GM23338 (cell line): ENCODE measurements around the gene TRAM2. TPM values are rescaled to one million over a fixed set of nuclear protein-coding genes. Genes with fewer than 3 reads are reported as not detected.

Source experiments
- ATAC-seq: fragments of 200-7000 bp; cut with Tn5 transposase; 3 replicates; pipeline ENCODE4 v1.9.1; 2020
- DNase-seq: peaks from one replicate; pipeline ENCODE4 v3.0.0-alpha.2; 2015; ENCODE audit warnings: low spot score
- H2AFZ ChIP-seq: fragments of 200-600 bp; sonication (generic); 2 replicates; pipeline ENCODE4 v1.8.0; 2016; ENCODE audit warnings: antibody characterized with exemption, mild to moderate bottlenecking, moderate library complexity
- H3F3A ChIP-seq: fragments of 200-600 bp; sonication (generic); replicated peaks from 2 replicates; pipeline ENCODE4 v1.8.0; 2017; ENCODE audit warnings: antibody characterized with exemption, mixed run types, low read depth
- H3K27ac ChIP-seq: fragments of 200-600 bp; sonication (generic); 2 replicates; pipeline ENCODE4 v1.6.1; 2016; ENCODE audit warnings: low read depth
- H3K27me3 ChIP-seq: fragments of 200-600 bp; sonication (generic); 2 replicates; pipeline ENCODE4 v1.8.0; 2016; ENCODE audit warnings: mild to moderate bottlenecking, mixed run types, moderate library complexity; ENCODE audit not compliant: insufficient read depth
- H3K36me3 ChIP-seq: fragments of 200-600 bp; sonication (generic); 2 replicates; pipeline ENCODE4 v1.8.0; 2016; ENCODE audit warnings: mild to moderate bottlenecking; ENCODE audit not compliant: insufficient read depth
- H3K4me1 ChIP-seq: fragments of 200-600 bp; sonication (generic); 2 replicates; pipeline ENCODE4 v1.8.0; 2016; ENCODE audit warnings: mild to moderate bottlenecking, moderate library complexity; ENCODE audit not compliant: insufficient read depth
- H3K4me2 ChIP-seq: fragments of 200-600 bp; sonication (generic); 2 replicates; pipeline ENCODE4 v1.7.1; 2017; ENCODE audit warnings: mixed run types
- H3K4me3 ChIP-seq: fragments of 200-600 bp; sonication (generic); 2 replicates; pipeline ENCODE4 v1.6.1; 2016; ENCODE audit warnings: mixed run types
- H3K79me2 ChIP-seq: fragments of 200-600 bp; sonication (generic); replicated peaks from 2 replicates; pipeline ENCODE4 v1.8.0; 2017; ENCODE audit warnings: mild to moderate bottlenecking; ENCODE audit not compliant: insufficient read depth
- H3K9me2 ChIP-seq: fragments of 200-600 bp; sonication (generic); 2 replicates; pipeline ENCODE4 v1.8.0; 2017; ENCODE audit not compliant: insufficient read depth
- H4K20me1 ChIP-seq: fragments of 200-600 bp; sonication (generic); replicated peaks from 2 replicates; pipeline ENCODE4 v1.8.0; 2017; ENCODE audit warnings: mild to moderate bottlenecking; ENCODE audit not compliant: insufficient read depth
- H3K27ac Mint-ChIP-seq: 2 replicates; pipeline ENCODE4 v1.8.0; 2020; ENCODE audit warnings: inconsistent platforms, mild to moderate bottlenecking, moderate library complexity, mixed read lengths
- H3K27me3 Mint-ChIP-seq: 3 replicates; pipeline ENCODE4 v1.8.0; 2022; ENCODE audit warnings: low read depth, mild to moderate bottlenecking, moderate library complexity, mixed read lengths, inconsistent platforms; ENCODE audit not compliant: insufficient read depth, poor library complexity
- H3K36me3 Mint-ChIP-seq: 3 replicates; pipeline ENCODE4 v1.8.0; 2021; ENCODE audit warnings: low read depth, mild to moderate bottlenecking, inconsistent platforms, moderate library complexity, mixed read lengths
- H3K4me1 Mint-ChIP-seq: 3 replicates; pipeline ENCODE4 v1.8.0; 2020; ENCODE audit warnings: mild to moderate bottlenecking, inconsistent platforms, mixed read lengths
- H3K4me3 Mint-ChIP-seq: 3 replicates; pipeline ENCODE4 v1.8.0; 2021; ENCODE audit warnings: moderate library complexity, mild to moderate bottlenecking, inconsistent platforms, mixed read lengths
- H3K9me3 Mint-ChIP-seq: 3 replicates; pipeline ENCODE4 v1.8.0; 2020; ENCODE audit warnings: moderate library complexity, mild to moderate bottlenecking, inconsistent platforms, mixed read lengths
- CREB1 ChIP-seq: fragments of 250-450 bp; sonication (Bioruptor Pico); IDR thresholded peaks from 2 replicates; pipeline ENCODE4 v1.5.0; 2020; ENCODE audit warnings: low read depth, mild to moderate bottlenecking, moderate library complexity
- ETS1 ChIP-seq: IDR thresholded peaks from 2 replicates; pipeline ENCODE4 v1.6.1; 2016; ENCODE audit warnings: antibody characterized with exemption
- EZH2 ChIP-seq: fragments of 200-600 bp; sonication (generic); IDR thresholded peaks from one replicate; pipeline ENCODE4 v1.8.0; 2017; ENCODE audit warnings: antibody characterized with exemption, mild to moderate bottlenecking, low read depth; ENCODE audit not compliant: unreplicated experiment
- EZH2phosphoT487 ChIP-seq: fragments of 200-600 bp; sonication (generic); IDR thresholded peaks from one replicate; pipeline ENCODE4 v1.8.1; 2018; ENCODE audit warnings: antibody characterized with exemption; ENCODE audit not compliant: unreplicated experiment
- JUNB ChIP-seq: IDR thresholded peaks from one replicate; pipeline ENCODE4 v1.6.1; 2016; ENCODE audit warnings: antibody characterized with exemption; ENCODE audit not compliant: unreplicated experiment
- NANOG ChIP-seq: IDR thresholded peaks from 2 replicates; pipeline ENCODE4 v1.6.1; 2016; ENCODE audit warnings: antibody characterized with exemption, borderline replicate concordance
- POLR2AphosphoS5 ChIP-seq: IDR thresholded peaks from 2 replicates; pipeline ENCODE4 v1.6.1; 2016; ENCODE audit warnings: antibody characterized with exemption, low read depth
- STAT1 ChIP-seq: IDR thresholded peaks from one replicate; pipeline ENCODE4 v1.6.1; 2016; ENCODE audit warnings: antibody characterized with exemption; ENCODE audit not compliant: unreplicated experiment
- ZNF114 ChIP-seq: fragments of 250-450 bp; sonication (Bioruptor Pico); IDR thresholded peaks from 2 replicates; pipeline ENCODE4 v1.5.0; 2020; ENCODE audit warnings: mild to moderate bottlenecking, moderate library complexity
- ZNF331 ChIP-seq: fragments of 250-450 bp; sonication (Bioruptor Pico); IDR thresholded peaks from 2 replicates; pipeline ENCODE4 v1.5.0; 2020; ENCODE audit warnings: low read depth, mild to moderate bottlenecking, moderate library complexity
- polyA plus RNA-seq: library from polyadenylated mRNA; unstranded; fragments of >200 nt; fragmentation: Nextera tagmentation; extraction: Ambion mirVana; gene quantifications from 2 replicates; pipeline ENCODE4 v1.2.1, GENCODE V29; 2016
- total RNA-seq: library from RNA; depleted of rRNA; stranded (reverse); fragments of >200 nt; shearing (Covaris generic); gene quantifications from 2 replicates; pipeline ENCODE4 v1.2.3, GENCODE V29; 2014
- TF ChIP-seq, protein P1 (sequence below): fragments of 250-450 bp; sonication (Bioruptor Pico); IDR thresholded peaks from 2 replicates; pipeline ENCODE4 v1.5.0; 2020; ENCODE audit warnings: mild to moderate bottlenecking, moderate library complexity
- TF ChIP-seq, protein P2 (sequence below), 2 experiments: fragments of 200-600 bp in 1 of 2; sonication (generic) in 1 of 2; conservative IDR thresholded peaks; 2 replicates each; pipeline versions ENCODE4 v1.5.1 to v1.6.1; 2016 to 2017; ENCODE audit warnings: antibody characterized with exemption in 2 of 2, low read depth in 2 of 2, mild to moderate bottlenecking in 2 of 2, moderate library complexity in 1 of 2
- TF ChIP-seq, protein P3 (sequence below): IDR thresholded peaks from one replicate; pipeline ENCODE4 v1.6.1; 2018; ENCODE audit warnings: antibody characterized with exemption; ENCODE audit not compliant: unreplicated experiment

Gene TRAM2
- total and polyA plus RNA-seq, 2 experiments from 2014 or later = 4.0 to 14.0 TPM

DNA sequence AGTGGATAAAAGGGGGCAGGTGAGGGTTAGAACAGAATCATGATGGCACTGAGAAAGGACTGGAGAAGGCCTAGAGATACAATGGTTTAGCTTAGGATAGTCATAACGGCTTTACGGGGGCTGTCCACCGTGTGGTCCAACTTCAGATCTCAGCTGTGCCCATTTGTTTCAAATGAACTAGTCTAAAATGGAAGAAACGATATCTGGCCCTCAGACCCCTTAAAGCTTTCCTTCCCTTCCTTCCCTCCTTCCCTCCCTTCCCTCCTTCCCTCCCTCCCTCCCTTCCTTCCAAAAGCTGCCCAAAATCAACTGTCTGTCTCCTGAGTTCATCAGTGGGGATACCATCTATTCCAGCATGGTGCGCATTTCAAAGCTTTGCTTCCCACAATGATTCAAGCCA lies 27.9 kb downstream of the TRAM2 start:
- Histone ChIP-seq H3K27ac (no peak overlapping the region), H3K36me3 (no peaks in the 10 kb centered on the region), H3F3A (0 out of 2 replicates have a peak, but pooled peaks cover 11% of the 10 kb centered on the region), H3K4me2 (no peak overlapping the region), H3K9me2 (peaks cover 5% of the 10 kb centered on the region), H3K27me3 (no peaks in the 10 kb centered on the region), H3K4me3 (no peak overlapping the region), H4K20me1 (peaks cover 3% of the 10 kb centered on the region; the same call in 1 of the 2 replicates), H2AFZ (no peak overlapping the region), H3K79me2 (peaks cover 64% of the 10 kb centered on the region), H3K4me1 (peaks cover 34% of the 10 kb centered on the region)
- TF ChIP-seq, protein P1, sequence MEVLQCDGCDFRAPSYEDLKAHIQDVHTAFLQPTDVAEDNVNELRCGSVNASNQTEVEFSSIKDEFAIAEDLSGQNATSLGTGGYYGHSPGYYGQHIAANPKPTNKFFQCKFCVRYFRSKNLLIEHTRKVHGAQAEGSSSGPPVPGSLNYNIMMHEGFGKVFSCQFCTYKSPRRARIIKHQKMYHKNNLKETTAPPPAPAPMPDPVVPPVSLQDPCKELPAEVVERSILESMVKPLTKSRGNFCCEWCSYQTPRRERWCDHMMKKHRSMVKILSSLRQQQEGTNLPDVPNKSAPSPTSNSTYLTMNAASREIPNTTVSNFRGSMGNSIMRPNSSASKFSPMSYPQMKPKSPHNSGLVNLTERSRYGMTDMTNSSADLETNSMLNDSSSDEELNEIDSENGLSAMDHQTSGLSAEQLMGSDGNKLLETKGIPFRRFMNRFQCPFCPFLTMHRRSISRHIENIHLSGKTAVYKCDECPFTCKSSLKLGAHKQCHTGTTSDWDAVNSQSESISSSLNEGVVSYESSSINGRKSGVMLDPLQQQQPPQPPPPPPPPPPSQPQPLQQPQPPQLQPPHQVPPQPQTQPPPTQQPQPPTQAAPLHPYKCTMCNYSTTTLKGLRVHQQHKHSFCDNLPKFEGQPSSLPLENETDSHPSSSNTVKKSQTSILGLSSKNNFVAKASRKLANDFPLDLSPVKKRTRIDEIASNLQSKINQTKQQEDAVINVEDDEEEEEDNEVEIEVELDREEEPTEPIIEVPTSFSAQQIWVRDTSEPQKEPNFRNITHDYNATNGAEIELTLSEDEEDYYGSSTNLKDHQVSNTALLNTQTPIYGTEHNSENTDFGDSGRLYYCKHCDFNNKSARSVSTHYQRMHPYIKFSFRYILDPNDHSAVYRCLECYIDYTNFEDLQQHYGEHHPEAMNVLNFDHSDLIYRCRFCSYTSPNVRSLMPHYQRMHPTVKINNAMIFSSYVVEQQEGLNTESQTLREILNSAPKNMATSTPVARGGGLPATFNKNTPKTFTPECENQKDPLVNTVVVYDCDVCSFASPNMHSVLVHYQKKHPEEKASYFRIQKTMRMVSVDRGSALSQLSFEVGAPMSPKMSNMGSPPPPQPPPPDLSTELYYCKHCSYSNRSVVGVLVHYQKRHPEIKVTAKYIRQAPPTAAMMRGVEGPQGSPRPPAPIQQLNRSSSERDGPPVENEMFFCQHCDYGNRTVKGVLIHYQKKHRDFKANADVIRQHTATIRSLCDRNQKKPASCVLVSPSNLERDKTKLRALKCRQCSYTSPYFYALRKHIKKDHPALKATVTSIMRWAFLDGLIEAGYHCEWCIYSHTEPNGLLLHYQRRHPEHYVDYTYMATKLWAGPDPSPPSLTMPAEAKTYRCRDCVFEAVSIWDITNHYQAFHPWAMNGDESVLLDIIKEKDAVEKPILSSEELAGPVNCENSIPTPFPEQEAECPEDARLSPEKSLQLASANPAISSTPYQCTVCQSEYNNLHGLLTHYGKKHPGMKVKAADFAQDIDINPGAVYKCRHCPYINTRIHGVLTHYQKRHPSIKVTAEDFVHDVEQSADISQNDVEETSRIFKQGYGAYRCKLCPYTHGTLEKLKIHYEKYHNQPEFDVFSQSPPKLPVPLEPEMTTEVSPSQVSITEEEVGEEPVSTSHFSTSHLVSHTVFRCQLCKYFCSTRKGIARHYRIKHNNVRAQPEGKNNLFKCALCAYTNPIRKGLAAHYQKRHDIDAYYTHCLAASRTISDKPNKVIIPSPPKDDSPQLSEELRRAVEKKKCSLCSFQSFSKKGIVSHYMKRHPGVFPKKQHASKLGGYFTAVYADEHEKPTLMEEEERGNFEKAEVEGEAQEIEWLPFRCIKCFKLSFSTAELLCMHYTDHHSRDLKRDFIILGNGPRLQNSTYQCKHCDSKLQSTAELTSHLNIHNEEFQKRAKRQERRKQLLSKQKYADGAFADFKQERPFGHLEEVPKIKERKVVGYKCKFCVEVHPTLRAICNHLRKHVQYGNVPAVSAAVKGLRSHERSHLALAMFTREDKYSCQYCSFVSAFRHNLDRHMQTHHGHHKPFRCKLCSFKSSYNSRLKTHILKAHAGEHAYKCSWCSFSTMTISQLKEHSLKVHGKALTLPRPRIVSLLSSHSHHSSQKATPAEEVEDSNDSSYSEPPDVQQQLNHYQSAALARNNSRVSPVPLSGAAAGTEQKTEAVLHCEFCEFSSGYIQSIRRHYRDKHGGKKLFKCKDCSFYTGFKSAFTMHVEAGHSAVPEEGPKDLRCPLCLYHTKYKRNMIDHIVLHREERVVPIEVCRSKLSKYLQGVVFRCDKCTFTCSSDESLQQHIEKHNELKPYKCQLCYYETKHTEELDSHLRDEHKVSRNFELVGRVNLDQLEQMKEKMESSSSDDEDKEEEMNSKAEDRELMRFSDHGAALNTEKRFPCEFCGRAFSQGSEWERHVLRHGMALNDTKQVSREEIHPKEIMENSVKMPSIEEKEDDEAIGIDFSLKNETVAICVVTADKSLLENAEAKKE (CRISPR knock-in tag) = no peak
- TF ChIP-seq, protein P2, sequence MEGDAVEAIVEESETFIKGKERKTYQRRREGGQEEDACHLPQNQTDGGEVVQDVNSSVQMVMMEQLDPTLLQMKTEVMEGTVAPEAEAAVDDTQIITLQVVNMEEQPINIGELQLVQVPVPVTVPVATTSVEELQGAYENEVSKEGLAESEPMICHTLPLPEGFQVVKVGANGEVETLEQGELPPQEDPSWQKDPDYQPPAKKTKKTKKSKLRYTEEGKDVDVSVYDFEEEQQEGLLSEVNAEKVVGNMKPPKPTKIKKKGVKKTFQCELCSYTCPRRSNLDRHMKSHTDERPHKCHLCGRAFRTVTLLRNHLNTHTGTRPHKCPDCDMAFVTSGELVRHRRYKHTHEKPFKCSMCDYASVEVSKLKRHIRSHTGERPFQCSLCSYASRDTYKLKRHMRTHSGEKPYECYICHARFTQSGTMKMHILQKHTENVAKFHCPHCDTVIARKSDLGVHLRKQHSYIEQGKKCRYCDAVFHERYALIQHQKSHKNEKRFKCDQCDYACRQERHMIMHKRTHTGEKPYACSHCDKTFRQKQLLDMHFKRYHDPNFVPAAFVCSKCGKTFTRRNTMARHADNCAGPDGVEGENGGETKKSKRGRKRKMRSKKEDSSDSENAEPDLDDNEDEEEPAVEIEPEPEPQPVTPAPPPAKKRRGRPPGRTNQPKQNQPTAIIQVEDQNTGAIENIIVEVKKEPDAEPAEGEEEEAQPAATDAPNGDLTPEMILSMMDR (conservative IDR thresholded peaks at IDR 0.05; ENCODE audit: low read depth in 2 of 2) = no peak
- TF ChIP-seq EZH2phosphoT487 (no peak), ETS1 (no peak), STAT1 (no peak), NANOG (no peak), ZNF114 (CRISPR knock-in tag) (no peak), JUNB (no peak), POLR2AphosphoS5 (no peak), EZH2 (no peak), CREB1 (no peak), ZNF331 (CRISPR knock-in tag) (no peak)
- TF ChIP-seq, protein P3, sequence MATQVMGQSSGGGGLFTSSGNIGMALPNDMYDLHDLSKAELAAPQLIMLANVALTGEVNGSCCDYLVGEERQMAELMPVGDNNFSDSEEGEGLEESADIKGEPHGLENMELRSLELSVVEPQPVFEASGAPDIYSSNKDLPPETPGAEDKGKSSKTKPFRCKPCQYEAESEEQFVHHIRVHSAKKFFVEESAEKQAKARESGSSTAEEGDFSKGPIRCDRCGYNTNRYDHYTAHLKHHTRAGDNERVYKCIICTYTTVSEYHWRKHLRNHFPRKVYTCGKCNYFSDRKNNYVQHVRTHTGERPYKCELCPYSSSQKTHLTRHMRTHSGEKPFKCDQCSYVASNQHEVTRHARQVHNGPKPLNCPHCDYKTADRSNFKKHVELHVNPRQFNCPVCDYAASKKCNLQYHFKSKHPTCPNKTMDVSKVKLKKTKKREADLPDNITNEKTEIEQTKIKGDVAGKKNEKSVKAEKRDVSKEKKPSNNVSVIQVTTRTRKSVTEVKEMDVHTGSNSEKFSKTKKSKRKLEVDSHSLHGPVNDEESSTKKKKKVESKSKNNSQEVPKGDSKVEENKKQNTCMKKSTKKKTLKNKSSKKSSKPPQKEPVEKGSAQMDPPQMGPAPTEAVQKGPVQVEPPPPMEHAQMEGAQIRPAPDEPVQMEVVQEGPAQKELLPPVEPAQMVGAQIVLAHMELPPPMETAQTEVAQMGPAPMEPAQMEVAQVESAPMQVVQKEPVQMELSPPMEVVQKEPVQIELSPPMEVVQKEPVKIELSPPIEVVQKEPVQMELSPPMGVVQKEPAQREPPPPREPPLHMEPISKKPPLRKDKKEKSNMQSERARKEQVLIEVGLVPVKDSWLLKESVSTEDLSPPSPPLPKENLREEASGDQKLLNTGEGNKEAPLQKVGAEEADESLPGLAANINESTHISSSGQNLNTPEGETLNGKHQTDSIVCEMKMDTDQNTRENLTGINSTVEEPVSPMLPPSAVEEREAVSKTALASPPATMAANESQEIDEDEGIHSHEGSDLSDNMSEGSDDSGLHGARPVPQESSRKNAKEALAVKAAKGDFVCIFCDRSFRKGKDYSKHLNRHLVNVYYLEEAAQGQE = no peak
- Mint-ChIP-seq H3K27ac (no peak overlapping the region), H3K36me3 (no peaks in the 10 kb centered on the region), H3K4me1 (peaks cover 62% of the 10 kb centered on the region), H3K4me3 (no peak overlapping the region), H3K27me3 (peaks cover 7% of the 10 kb centered on the region), H3K9me3 (no peaks in the 10 kb centered on the region)
- DNase-seq = no peak
- no peak for ATAC-seq
